GM18508 (cell line): ENCODE measurements around the gene IKZF5.

ENCODE experiments used
- ATAC-seq: cut with Tn5 transposase; IDR thresholded peaks from one replicate; pipeline ENCODE4 v1.9.1; 2021; ENCODE audit warnings: moderate number of reproducible peaks; ENCODE audit not compliant: insufficient read depth, unreplicated experiment

The IKZF5 gene

GRCh38 chr10:123017421-123018165 lies 9.0 kb upstream of the IKZF5 start:
- no peak for ATAC-seq

GRCh38 chr10:123016228-123016627 lies 7.6 kb upstream of the IKZF5 start:
- ATAC-seq, result no peak

DNA sequence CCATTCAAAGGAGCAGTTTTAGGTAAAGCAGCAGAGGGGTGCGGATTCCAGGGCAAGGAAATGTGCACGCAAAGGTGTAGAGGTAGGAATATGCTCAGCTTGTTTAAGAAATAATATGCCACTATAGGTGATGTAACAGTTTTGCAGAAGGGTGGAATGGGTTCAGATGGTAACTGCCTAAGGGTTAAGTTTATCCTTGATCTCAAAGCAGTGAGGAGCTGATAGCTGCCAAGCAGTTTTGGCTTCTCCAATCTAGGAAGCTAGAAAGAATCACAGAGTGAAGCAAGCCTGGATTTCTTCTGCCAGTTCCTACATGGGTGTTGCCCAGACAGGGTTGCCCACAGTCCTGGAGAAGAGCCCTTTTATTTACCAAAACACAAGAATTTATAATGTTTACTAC lies 6.2 kb upstream of the IKZF5 start:
- ATAC-seq, result no peak

GRCh38 chr10:123013456-123014419 lies 5.1 kb upstream of the IKZF5 start:
- ATAC-seq, result no peak

DNA sequence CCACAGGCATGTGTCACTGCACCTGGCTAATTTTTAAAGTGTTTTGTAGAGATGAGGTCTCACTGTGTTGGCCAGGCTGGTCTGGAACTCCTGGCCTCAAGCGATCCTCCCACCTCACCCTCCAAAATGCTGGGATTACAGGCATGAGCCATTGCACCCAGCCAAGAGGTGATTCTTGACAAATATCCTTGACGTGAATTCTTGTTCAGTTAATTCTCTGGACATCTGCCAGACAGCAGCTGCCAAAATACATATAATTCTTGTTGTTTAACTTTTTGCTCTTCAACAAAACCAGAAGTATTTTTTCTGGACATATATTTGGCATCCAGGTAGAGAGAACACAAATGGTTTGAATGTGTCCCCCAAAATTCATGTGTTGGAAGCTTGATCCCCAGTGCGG lies 3.4 kb upstream of the IKZF5 start:
- no peak for ATAC-seq

- peak; percentile 23 for ATAC-seq
Measured at GRCh38 chr10:123009105-123009820, 668 bp upstream of the IKZF5 start.

GRCh38 chr10:123007558-123008354 lies 839 bp downstream of the IKZF5 start:
- ATAC-seq, result peak; percentile 29

DNA sequence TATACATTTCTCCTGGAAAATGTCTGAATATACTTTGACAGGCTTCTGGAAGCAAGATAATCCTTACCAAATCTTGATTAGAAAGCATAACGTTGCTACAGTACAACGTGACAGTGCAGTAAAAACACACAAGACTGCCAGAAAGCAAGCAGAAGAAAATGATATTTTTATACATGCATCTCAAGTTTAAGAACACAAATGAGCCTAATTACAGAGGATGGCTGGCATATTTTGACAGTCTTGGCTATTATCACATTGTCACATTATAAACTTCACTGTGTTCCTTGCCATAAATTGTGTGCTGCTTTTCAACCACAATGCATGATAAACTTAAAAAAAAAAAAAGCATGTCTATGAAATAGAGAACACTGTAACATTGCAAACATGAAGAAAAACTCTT lies 4.3 kb downstream of the IKZF5 start:
- ATAC-seq, result no peak

GRCh38 chr10:123001370-123001769 lies 7.2 kb downstream of the IKZF5 start:
- no peak for ATAC-seq

DNA sequence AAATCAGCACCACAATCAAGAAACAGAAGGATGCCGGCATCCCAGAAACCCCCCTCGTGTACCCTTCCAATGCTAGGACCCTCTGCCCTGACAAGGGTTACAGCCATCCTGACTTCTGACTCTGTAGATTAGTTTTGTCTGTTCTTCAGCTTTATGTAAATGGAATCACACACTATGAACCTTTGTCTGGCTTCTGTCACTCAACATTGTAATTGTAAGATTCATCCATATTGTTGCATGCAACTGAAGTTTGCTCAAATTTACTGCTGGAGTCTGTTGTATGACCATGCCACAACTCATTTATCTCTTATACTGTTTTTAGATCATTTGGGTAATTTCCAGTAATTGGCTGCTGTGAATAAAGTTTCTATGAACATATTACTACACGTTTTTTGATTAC lies 8.4 kb downstream of the IKZF5 start:
- no peak for ATAC-seq

DNA sequence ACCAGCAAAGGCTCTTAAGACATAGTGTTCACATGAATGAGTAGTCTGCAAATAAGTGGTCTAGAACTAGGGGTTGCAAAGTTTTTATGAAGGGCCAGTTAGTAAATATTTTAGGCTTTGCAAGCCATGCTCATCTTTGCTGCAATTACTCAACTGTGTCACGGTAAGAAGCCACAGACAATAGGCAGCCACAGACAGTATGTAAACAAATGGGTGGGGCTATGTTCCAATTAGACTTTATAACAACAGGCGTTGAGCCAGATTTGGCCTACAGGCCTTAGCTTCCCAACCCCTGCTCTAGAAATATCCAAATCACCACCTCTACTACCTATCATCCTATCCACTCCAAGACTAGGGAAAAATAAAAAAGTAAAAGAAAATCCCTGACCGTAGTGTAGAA lies 9.2 kb downstream of the IKZF5 start:
- no peak for ATAC-seq

DNA sequence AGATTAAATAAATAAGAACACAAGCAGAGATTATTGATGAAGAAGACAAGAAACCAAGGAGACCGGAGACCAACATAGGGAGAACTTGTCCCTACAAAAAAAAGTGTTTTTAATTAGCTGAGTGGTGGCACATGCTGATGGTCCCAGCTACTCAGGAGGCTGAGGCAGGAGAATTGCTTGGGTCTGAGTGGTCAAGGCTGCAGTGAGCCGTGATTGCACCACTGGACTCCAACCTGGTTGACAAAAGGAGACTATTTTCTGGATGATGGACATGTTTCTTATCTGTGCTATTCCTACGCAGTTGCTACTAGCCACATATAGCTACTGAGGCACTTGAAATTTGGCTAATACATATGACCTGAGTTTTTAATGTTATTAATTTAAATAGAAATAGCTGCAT lies 9.7 kb downstream of the IKZF5 start:
- no peak for ATAC-seq

- ATAC-seq, result no peak
Measured at GRCh38 chr10:122998360-122998917, 10.2 kb downstream of the IKZF5 start.

DNA sequence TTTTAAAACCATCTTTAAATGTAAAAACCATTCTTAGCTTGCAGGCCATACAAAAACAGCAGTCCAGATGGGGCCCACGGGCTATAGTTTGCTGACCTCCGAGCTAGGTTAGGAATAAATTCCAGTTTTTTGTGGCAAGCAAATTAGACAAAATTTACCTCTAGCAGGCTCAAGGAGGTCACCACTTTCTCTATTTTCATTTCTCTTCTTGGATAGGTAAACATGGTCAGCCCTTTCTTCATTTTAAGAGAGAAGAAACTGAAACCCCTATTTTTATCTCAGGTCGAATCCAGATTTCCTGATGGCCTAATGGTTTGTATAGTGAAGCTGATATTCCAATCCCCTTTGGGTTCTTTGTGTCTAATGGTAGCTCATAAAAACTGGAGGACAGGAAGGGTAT lies 10.7 kb downstream of the IKZF5 start:
- ATAC-seq, result no peak

DNA sequence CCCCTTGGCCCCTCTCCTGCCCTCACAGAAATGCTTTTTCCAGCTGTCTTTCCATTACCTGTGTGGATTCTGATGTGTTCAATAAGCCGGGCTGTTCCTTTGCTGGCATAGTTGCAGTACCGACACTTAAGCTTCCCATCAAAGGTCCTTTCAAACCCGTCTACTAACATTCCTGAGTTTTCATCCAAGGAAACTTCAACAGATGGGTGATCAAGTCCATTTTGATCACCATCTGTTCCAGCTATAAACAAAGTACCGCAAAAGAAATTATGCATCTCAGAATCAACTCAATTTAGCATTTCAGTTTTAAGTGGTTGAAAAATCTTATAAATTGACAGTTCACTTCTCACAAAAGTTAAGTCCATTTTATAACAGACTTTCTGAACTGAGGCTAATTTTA lies 12.7 kb downstream of the IKZF5 start:
- no peak for ATAC-seq

DNA sequence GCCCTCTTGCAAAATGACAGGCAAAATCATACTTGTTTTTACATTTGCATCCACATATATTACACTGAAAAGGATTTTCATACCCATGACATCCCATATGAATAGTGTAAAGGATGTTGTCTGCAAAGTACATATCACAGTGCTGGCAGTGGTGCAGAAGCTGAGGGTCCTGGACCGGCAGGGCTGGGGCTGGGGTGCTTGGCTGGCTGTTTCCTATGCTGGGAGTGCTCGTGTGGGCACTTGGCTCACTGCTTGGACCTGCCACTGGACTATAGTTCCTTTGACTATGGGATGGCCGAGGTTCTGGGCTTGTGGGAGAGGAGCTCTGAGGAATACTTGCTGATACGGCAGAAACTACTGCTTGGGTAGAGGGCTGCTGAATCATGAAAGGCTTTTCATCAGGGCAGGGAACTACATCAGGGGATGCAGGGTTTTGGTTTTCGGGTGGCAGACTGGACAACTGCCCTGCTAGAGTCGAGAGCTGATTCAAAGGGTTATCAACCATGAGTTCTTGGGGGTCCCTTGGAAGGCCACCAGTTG lies 14.7 kb downstream of the IKZF5 start:
- no peak for ATAC-seq

DNA sequence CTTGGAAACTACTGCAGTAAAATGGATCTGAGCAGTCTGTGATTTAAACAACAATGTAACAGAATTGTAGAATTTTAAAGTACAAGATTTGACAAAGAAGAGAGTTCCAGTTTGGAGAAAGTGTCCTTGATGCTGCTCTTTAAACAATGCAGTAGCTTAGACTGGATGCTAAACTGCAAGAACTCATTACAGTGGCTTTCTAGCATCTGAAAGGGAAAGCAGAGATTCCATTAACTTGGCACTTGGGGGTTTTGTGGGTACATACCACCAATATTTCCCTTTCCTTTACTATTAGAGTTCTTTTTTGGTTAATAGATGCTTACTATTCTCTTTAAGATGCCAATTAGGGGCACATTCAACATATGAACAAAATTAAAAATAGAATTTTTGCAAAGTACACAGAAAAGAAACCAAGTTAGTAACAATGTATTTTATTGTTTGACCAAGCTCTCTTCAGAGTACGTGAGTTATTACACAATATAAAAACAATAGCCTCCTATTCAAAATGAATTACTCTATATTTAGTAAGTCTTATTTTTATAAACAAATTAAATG lies 16.5 kb downstream of the IKZF5 start:
- no peak for ATAC-seq

DNA sequence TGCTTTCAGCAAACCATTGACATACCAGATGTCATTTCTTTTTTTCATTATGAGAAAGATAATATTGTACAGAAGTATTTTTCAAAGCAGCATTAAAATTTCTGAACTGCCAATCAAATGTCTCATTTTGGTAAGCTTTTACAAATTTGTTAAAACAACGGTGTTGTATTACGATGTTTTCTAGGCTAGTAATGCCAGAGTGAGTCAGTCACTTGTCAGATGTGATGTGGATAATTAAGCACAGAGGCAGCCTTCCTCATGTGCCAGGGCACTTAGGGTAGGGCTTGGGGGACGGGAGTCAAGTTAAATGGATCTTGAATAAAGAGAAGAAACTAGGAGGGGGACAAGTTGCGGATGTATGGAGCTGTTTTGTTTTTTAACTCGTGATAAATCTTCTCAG lies 18.3 kb downstream of the IKZF5 start:
- no peak for ATAC-seq

DNA sequence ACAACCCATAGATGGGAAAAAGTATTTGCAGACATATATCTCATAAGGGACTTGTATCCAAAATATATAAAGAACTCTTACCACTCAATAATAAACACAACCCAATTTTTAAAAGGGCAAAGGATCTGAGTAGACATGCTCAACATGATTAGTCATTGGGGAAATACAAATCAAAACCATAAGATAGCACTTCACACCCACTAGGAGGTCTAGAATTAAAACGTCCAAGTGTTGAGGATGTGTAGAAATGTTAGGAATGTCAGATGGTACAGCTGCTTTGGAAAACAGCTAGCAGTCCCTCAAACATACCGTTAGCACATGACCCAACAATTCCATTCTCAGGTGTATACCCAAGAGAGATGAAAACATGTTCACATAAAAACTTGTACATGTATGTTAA lies 20.1 kb downstream of the IKZF5 start:
- no peak for ATAC-seq
